ENCODE measurements around the gene C2orf76. TPM values are rescaled to one million over a fixed set of nuclear protein-coding genes. Genes with fewer than 3 reads are reported as not detected.

The C2orf76 gene
- total and polyA plus RNA-seq, 2 of the 4 experiments (the other 2 are of a cell fraction): 10.6 to 12.6 TPM

- intact Hi-C loops (cut with micrococcal nuclease) (no loop called here), in situ Hi-C loops (cut with MboI; ENCODE audit: low sequenced_read_pairs) (no loop called here), dilution Hi-C loops (cut with HindIII; ENCODE audit: low sequenced_read_pairs, unreplicated experiment) (no loop called here)
- no peaks in the 10 kb centered on the region for H3K9me1 ChIP-seq (ENCODE audit: insufficient read depth, low read length)
- H2AFZ ChIP-seq (replicated peaks; ENCODE audit: low read length, poor library complexity): no peak overlapping the region
- no peak overlapping the region for H3K9ac ChIP-seq (ENCODE audit: low read depth, low read length)
- no peak overlapping the region for H2BK120ac ChIP-seq (ENCODE audit: low read depth, low read length)
- H3K27me3 ChIP-seq (ENCODE audit: control insufficient read depth, insufficient read depth, low read length): peaks cover 2% of the 10 kb centered on the region
- 80% methylated on average over 3 of the region's 6 CpGs; no CpG with 5 or more reads in 1 of the 2 experiments for WGBS, 2 experiments (ENCODE audit: extremely low coverage in 2 of 2, insufficient read length in 1 of 2)
- no peaks in the 10 kb centered on the region for H3K79me1 ChIP-seq (ENCODE audit: low read depth in 1 of 2, low read length in 2 of 2)
- no peak overlapping the region for H3K4ac ChIP-seq (ENCODE audit: low read depth, low read length)
- H2BK15ac ChIP-seq (ENCODE audit: low read depth, low read length): no peak overlapping the region
- no peak overlapping the region for H2BK5ac ChIP-seq (ENCODE audit: low read depth, low read length, poor library complexity, severe bottlenecking)
- no peak overlapping the region for H2AK5ac ChIP-seq (ENCODE audit: low read depth, low read length)
- no peak overlapping the region for H4K5ac ChIP-seq (ENCODE audit: low read depth, low read length)
- no peaks in the 10 kb centered on the region for H3K9me3 ChIP-seq (ENCODE audit: control insufficient read depth, insufficient read depth, low read length)
- no peak for DNase-seq
- ChIA-PET POLR2A (ENCODE audit: unreplicated experiment) (no interaction called here), CTCF (no interaction called here)
- H3K23ac ChIP-seq (ENCODE audit: low read depth, low read length): no peak overlapping the region
- H2AK9ac ChIP-seq (replicated peaks; ENCODE audit: low read depth, low read length, poor library complexity): no peak overlapping the region
- no peak overlapping the region for H3K14ac ChIP-seq (replicated peaks; ENCODE audit: low read depth, low read length)
- H3K36me3 ChIP-seq (ENCODE audit: control insufficient read depth, insufficient read depth, low read length): no peaks in the 10 kb centered on the region
- no peak overlapping the region for H2BK20ac ChIP-seq (ENCODE audit: low read depth, low read length)
- H3K27ac ChIP-seq (ENCODE audit: insufficient read depth, low read length): no peak overlapping the region
- no peak overlapping the region for H4K91ac ChIP-seq (ENCODE audit: insufficient read depth, low read depth, low read length)
- TF ChIP-seq USF2 (IDR thresholded peaks at IDR 0.05; ENCODE audit: low read depth, low read length) (no peak), RFX5 (IDR thresholded peaks at IDR 0.05; ENCODE audit: low read depth, low read length) (no peak), CEBPB (IDR thresholded peaks at IDR 0.05; ENCODE audit: low read depth, low read length) (no peak), RAD21 (IDR thresholded peaks at IDR 0.05; ENCODE audit: low read length) (no peak), CHD1 (IDR thresholded peaks at IDR 0.05; ENCODE audit: low read depth, low read length) (no peak), RCOR1 (IDR thresholded peaks at IDR 0.05; ENCODE audit: insufficient replicate concordance, low read length) (no peak), SMC3 (IDR thresholded peaks at IDR 0.05; ENCODE audit: low read depth, low read length) (no peak), MXI1 (IDR thresholded peaks at IDR 0.05; ENCODE audit: borderline replicate concordance, low read depth, low read length) (no peak), MAZ (IDR thresholded peaks at IDR 0.05; ENCODE audit: borderline replicate concordance, low read depth, low read length) (no peak), FOS (IDR thresholded peaks at IDR 0.05; ENCODE audit: low read depth, low read length) (no peak), NFE2L2 (IDR thresholded peaks at IDR 0.05; ENCODE audit: low read depth, low read length) (no peak)
- TF ChIP-seq, protein P1, sequence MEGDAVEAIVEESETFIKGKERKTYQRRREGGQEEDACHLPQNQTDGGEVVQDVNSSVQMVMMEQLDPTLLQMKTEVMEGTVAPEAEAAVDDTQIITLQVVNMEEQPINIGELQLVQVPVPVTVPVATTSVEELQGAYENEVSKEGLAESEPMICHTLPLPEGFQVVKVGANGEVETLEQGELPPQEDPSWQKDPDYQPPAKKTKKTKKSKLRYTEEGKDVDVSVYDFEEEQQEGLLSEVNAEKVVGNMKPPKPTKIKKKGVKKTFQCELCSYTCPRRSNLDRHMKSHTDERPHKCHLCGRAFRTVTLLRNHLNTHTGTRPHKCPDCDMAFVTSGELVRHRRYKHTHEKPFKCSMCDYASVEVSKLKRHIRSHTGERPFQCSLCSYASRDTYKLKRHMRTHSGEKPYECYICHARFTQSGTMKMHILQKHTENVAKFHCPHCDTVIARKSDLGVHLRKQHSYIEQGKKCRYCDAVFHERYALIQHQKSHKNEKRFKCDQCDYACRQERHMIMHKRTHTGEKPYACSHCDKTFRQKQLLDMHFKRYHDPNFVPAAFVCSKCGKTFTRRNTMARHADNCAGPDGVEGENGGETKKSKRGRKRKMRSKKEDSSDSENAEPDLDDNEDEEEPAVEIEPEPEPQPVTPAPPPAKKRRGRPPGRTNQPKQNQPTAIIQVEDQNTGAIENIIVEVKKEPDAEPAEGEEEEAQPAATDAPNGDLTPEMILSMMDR (conservative IDR thresholded peaks at IDR 0.05; ENCODE audit: low read depth, low read length): no peak
- TF ChIP-seq, protein P2, sequence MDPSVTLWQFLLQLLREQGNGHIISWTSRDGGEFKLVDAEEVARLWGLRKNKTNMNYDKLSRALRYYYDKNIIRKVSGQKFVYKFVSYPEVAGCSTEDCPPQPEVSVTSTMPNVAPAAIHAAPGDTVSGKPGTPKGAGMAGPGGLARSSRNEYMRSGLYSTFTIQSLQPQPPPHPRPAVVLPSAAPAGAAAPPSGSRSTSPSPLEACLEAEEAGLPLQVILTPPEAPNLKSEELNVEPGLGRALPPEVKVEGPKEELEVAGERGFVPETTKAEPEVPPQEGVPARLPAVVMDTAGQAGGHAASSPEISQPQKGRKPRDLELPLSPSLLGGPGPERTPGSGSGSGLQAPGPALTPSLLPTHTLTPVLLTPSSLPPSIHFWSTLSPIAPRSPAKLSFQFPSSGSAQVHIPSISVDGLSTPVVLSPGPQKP (IDR thresholded peaks at IDR 0.05; ENCODE audit: borderline replicate concordance, low read depth, low read length): no peak
- H3K4me3 ChIP-seq (ENCODE audit: insufficient read depth, low read depth, low read length): no peak overlapping the region
- no peak overlapping the region for H3K4me2 ChIP-seq (ENCODE audit: low read depth, low read length)
- H4K8ac ChIP-seq (ENCODE audit: low read depth in 2 of 2, low read length in 2 of 2): no peak overlapping the region
- H3K4me1 ChIP-seq (ENCODE audit: control insufficient read depth, insufficient read depth, low read length): no peaks in the 10 kb centered on the region
- ATAC-seq (ENCODE audit: low read depth): no peak
- H4K20me1 ChIP-seq (ENCODE audit: insufficient read depth, low read length): no peaks in the 10 kb centered on the region
- no peak overlapping the region for H3K56ac ChIP-seq (ENCODE audit: extremely low read depth, insufficient read depth, low read length)
- H3K18ac ChIP-seq (ENCODE audit: low read depth, low read length): no peak overlapping the region
- BruUV-seq (replicated peaks): no TSS peak
These were observed 16.9 kb upstream of the C2orf76 start for GRCh38 chr2:119383410-119384140.
